ENCODE measurements around the gene GPR158.

GRCh38 chr10:25547382-25547781 lies 372.6 kb downstream of the GPR158 start:
- TF ChIP-seq CTCF (conservative IDR thresholded peaks at IDR 0.05; ENCODE audit: low read depth, low read length) (no peak), EZH2 (IDR thresholded peaks at IDR 0.05; ENCODE audit: low read length, unreplicated experiment) (no peak)

Data from PC-3 (cell line).